DND-41 (cell line): ENCODE results near the gene LY9.

Source experiments
- ATAC-seq: fragments of 200-7000 bp; cut with Tn5 transposase; 3 replicates; pipeline ENCODE4 v1.9.1; 2021; ENCODE audit warnings: low read depth; ENCODE audit not compliant: insufficient read depth
- DNase-seq: peaks from one replicate; pipeline ENCODE4 v3.0.0-alpha.2; 2020
- H2AFZ ChIP-seq: 2 replicates; pipeline ENCODE4 v1.6.0; 2012; ENCODE audit warnings: low read depth, low read length
- H3K27ac ChIP-seq: 2 replicates; pipeline ENCODE4 v1.5.1; 2012; ENCODE audit warnings: low read length, inconsistent platforms
- H3K27me3 ChIP-seq: fragments of 200-600 bp; sonication (generic); 2 replicates; pipeline ENCODE4 v1.6.0; 2012; ENCODE audit warnings: low read length, mild to moderate bottlenecking, inconsistent platforms; ENCODE audit not compliant: insufficient read depth, poor library complexity
- H3K36me3 ChIP-seq: 2 replicates; pipeline ENCODE4 v1.5.1; 2012; ENCODE audit warnings: low read length, inconsistent platforms; ENCODE audit not compliant: insufficient read depth
- H3K4me1 ChIP-seq: 2 replicates; pipeline ENCODE4 v1.5.1; 2012; ENCODE audit warnings: mild to moderate bottlenecking, low read length; ENCODE audit not compliant: insufficient read depth
- H3K4me2 ChIP-seq: 2 replicates; pipeline ENCODE4 v1.6.0; 2012; ENCODE audit warnings: mild to moderate bottlenecking, moderate library complexity, low read length, inconsistent platforms; ENCODE audit not compliant: insufficient read depth
- H3K4me3 ChIP-seq, 2 experiments: fragments of 200-600 bp in 1 of 2; shearing (Covaris generic) in 1 of 2; 2 replicates each; pipeline ENCODE4 v1.5.1; 2012 to 2016; ENCODE audit warnings: inconsistent platforms in 2 of 2, low read length in 2 of 2, mild to moderate bottlenecking in 2 of 2, low read depth in 1 of 2, moderate library complexity in 1 of 2
- H3K79me2 ChIP-seq: 2 replicates; pipeline ENCODE4 v1.6.0; 2012; ENCODE audit warnings: low read length, inconsistent platforms; ENCODE audit not compliant: insufficient read depth
- H3K9ac ChIP-seq: 2 replicates; pipeline ENCODE4 v1.6.0; 2012; ENCODE audit warnings: low read depth, mild to moderate bottlenecking, inconsistent platforms, low read length, moderate library complexity
- H3K9me3 ChIP-seq: 2 replicates; pipeline ENCODE4 v1.5.1; 2012; ENCODE audit warnings: low read length, moderate library complexity, mild to moderate bottlenecking, inconsistent platforms; ENCODE audit not compliant: insufficient read depth, severe bottlenecking
- H4K20me1 ChIP-seq: 2 replicates; pipeline ENCODE4 v1.6.0; 2012; ENCODE audit warnings: low read length; ENCODE audit not compliant: insufficient read depth
- EZH2 ChIP-seq: IDR thresholded peaks from 3 replicates; pipeline ENCODE4 v1.6.1; 2012; ENCODE audit warnings: borderline replicate concordance, low read depth, mild to moderate bottlenecking, moderate library complexity, low read length, inconsistent platforms; ENCODE audit not compliant: severe bottlenecking
- TF ChIP-seq, protein P1 (sequence below): IDR thresholded peaks from 2 replicates; pipeline ENCODE4 v1.5.1; 2012; ENCODE audit warnings: borderline replicate concordance, low read length, moderate library complexity, mild to moderate bottlenecking; ENCODE audit not compliant: poor library complexity, severe bottlenecking; ENCODE audit errors: extremely low read depth

Gene LY9

GRCh38 chr1:160799641-160800040 lies 3.7 kb downstream of the LY9 start:
- no peak overlapping the region for H3K9ac ChIP-seq
- TF ChIP-seq, protein P1, sequence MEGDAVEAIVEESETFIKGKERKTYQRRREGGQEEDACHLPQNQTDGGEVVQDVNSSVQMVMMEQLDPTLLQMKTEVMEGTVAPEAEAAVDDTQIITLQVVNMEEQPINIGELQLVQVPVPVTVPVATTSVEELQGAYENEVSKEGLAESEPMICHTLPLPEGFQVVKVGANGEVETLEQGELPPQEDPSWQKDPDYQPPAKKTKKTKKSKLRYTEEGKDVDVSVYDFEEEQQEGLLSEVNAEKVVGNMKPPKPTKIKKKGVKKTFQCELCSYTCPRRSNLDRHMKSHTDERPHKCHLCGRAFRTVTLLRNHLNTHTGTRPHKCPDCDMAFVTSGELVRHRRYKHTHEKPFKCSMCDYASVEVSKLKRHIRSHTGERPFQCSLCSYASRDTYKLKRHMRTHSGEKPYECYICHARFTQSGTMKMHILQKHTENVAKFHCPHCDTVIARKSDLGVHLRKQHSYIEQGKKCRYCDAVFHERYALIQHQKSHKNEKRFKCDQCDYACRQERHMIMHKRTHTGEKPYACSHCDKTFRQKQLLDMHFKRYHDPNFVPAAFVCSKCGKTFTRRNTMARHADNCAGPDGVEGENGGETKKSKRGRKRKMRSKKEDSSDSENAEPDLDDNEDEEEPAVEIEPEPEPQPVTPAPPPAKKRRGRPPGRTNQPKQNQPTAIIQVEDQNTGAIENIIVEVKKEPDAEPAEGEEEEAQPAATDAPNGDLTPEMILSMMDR: no peak
- TF ChIP-seq EZH2: no peak
- H3K9me3 ChIP-seq: no peaks in the 10 kb centered on the region
- H2AFZ ChIP-seq: 0 out of 2 replicates have a peak overlapping the region, but pooled peaks have one; percentile 37
- H3K27me3 ChIP-seq: no peaks in the 10 kb centered on the region
- H3K36me3 ChIP-seq: no peaks in the 10 kb centered on the region
- H3K27ac ChIP-seq: peak overlapping the region; percentile 75
- H4K20me1 ChIP-seq: no peaks in the 10 kb centered on the region
- DNase-seq (no peak), ATAC-seq (no peak)
- no peak overlapping the region for H3K4me3 ChIP-seq
- no peaks in the 10 kb centered on the region for H3K79me2 ChIP-seq
- no peak overlapping the region for H3K4me2 ChIP-seq
- peaks cover 70% of the 10 kb centered on the region for H3K4me1 ChIP-seq

DNA sequence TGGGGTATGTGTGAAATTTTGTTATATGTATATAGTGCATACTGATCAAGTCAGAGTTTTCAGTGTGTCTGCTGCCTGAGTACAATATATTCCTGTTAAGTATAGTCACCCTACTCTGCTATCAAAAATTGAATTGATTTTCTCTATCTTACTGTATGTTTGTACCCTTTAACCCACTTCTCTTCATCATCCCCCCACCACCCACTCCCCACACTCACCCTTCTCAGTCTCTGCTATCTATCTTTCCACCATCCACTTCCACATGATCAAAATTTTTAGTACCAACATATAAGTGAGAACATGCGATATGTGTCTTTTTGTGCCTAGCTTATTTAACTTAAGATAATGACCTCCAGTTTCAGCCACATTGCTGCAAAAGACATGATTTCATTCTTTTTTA lies 4.2 kb downstream of the LY9 start:
- Histone ChIP-seq H3K4me1 (peaks cover 70% of the 10 kb centered on the region), H4K20me1 (no peaks in the 10 kb centered on the region), H3K27ac (peak overlapping the region; percentile 65; the same call in 1 of the 2 replicates), H3K36me3 (no peaks in the 10 kb centered on the region), H3K9ac (no peak overlapping the region), H3K4me2 (peak overlapping the region; percentile 47), H3K27me3 (no peaks in the 10 kb centered on the region), H3K9me3 (no peaks in the 10 kb centered on the region), H3K4me3 (no peak overlapping the region), H3K79me2 (no peaks in the 10 kb centered on the region), H2AFZ (no peak overlapping the region)
- no peak for ATAC-seq
- TF ChIP-seq, protein P1: no peak
- DNase-seq: no peak

GRCh38 chr1:160800645-160801408 lies 4.9 kb downstream of the LY9 start:
- Histone ChIP-seq H3K79me2 (no peaks in the 10 kb centered on the region), H2AFZ (no peak overlapping the region), H3K27me3 (no peaks in the 10 kb centered on the region), H3K27ac (peak overlapping the region; percentile 65), H3K4me1 (peaks cover 64% of the 10 kb centered on the region), H3K9me3 (no peaks in the 10 kb centered on the region), H4K20me1 (no peaks in the 10 kb centered on the region), H3K4me2 (peak overlapping the region; percentile 47), H3K4me3 (peak overlapping the region in 1 of 2 experiments; percentile 3; a peak in 1 of 4 replicates), H3K36me3 (no peaks in the 10 kb centered on the region), H3K9ac (no peak overlapping the region)
- peak; percentile 72 for ATAC-seq
- TF ChIP-seq, protein P1: peak; percentile 24
- no peak for TF ChIP-seq EZH2
- peak; percentile 31 for DNase-seq
